ENCODE measurements around the gene FLNA. TPM values are rescaled to one million over a fixed set of nuclear protein-coding genes. Genes with fewer than 3 reads are reported as not detected.

FLNA gene
- total and polyA plus RNA-seq, 9 of the 15 experiments (the other 6 are each of a cell fraction or from before 2014, with no cell fraction given): 6.2 to 735 (median 135) TPM

- TF ChIP-seq ZNF407 (IDR thresholded peaks at IDR 0.05; ENCODE audit: low read depth): no peak
- TF ChIP-seq NR2C1 (IDR thresholded peaks at IDR 0.05): peak; percentile 20; the same call in 1 of the 2 replicates
- no peak; the same call in 1 of the 2 replicates for TF ChIP-seq NR2C1 (tag; IDR thresholded peaks at IDR 0.05)
- no peak for TF ChIP-seq HEY1 (CRISPR knock-in tag; IDR thresholded peaks at IDR 0.05; ENCODE audit: borderline replicate concordance)
- TF ChIP-seq ZNF224 (CRISPR knock-in tag; IDR thresholded peaks at IDR 0.05): peak; percentile 57; the same call in 1 of the 2 replicates
- TF ChIP-seq U2AF2 (optimal IDR thresholded peaks at IDR 0.05; ENCODE audit: low read depth, low read length): no peak
- TF ChIP-seq USF2 (CRISPR knock-in tag; IDR thresholded peaks at IDR 0.05): 0 out of 2 replicates have a peak, but pooled peaks have one; percentile 18
- peak; percentile 96 for TF ChIP-seq TFAP4 (CRISPR knock-in tag; IDR thresholded peaks at IDR 0.05; ENCODE audit: borderline replicate concordance)
- TF ChIP-seq NR2F6 (CRISPR knock-in tag; IDR thresholded peaks at IDR 0.05): no peak
- TF ChIP-seq SP2 (IDR thresholded peaks at IDR 0.05; ENCODE audit: extremely low read depth, low read depth, low read length, poor library complexity, severe bottlenecking): peak; percentile 98
- no peak for TF ChIP-seq CBX3 (IDR thresholded peaks at IDR 0.05; ENCODE audit: borderline replicate concordance in 1 of 2, low read length in 2 of 2)
- TF ChIP-seq L3MBTL2 (IDR thresholded peaks at IDR 0.05): peak; percentile 91
- peak; percentile 47 to 97; a peak in 3 of 4 replicates for TF ChIP-seq SRF (CRISPR knock-in tag; IDR thresholded peaks at IDR 0.05)
- no peak for TF ChIP-seq ZNF354B (CRISPR knock-in tag; IDR thresholded peaks at IDR 0.05)
- TF ChIP-seq DEAF1 (CRISPR knock-in tag; IDR thresholded peaks at IDR 0.05): no peak
Measured at GRCh38 chrX:154397888-154398667, 23.6 kb upstream of the FLNA start, which contains the start of gene RPL10 (continued).
